Measurements from ENCODE around the gene WWTR1. TPM values are rescaled to one million over a fixed set of nuclear protein-coding genes. Genes with fewer than 3 reads are reported as not detected.

WWTR1 gene
- total RNA-seq, 1 donor from 2014 or later = 3.4 TPM

DNA sequence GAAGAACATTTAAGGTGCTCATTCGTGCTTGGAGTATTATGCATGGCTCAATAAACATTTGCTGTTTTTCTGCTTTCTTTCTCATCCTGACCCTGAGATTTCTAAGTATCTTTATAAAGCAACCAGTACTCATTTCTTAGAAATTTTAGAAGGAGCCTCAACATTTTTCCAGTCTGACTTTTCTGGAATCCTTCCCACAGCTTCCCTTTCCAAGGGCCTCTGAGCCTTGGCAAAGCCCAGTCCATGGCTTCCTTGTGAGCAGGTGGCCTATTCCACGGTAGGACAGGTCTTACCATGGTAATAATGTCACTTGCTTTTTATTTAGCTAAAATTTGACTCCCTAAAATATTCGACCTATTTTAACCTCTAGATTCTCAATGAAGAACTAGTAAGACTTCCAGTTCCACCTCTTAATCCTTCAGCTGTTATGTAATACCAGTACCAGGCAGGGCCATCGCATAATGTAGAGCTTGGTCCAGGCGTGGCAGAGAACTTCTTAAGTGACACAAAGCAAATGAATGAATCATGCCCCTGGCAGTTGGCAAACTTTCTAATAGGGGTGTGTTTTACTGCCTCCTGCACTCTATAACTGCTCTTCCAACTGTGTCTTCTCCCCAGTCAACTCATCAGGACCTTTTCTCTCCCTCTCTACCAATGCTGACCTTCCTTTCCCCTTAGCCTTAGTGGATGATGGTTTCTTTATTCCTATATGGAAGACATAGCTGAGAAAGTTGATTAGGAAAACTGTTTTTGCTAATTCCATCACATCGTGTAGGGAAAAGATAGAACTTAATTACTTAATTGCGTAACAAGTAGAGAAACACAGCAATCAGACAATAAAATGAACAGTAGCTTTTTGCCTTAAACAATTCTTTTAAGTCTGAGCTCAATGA lies 184.2 kb downstream of the WWTR1 start:
- Histone ChIP-seq H3K4me3 (ENCODE audit: low read depth, low read length) (no peak overlapping the region), H3K27me3 (ENCODE audit: control insufficient read depth, insufficient read depth, low read length) (no peaks in the 10 kb centered on the region), H3K36me3 (ENCODE audit: control insufficient read depth, insufficient read depth, low read length) (no peaks in the 10 kb centered on the region)
- FAIRE-seq = no peak
- DNase-seq (ENCODE audit: low read depth) = peak; percentile 93
- TF ChIP-seq, protein P1, sequence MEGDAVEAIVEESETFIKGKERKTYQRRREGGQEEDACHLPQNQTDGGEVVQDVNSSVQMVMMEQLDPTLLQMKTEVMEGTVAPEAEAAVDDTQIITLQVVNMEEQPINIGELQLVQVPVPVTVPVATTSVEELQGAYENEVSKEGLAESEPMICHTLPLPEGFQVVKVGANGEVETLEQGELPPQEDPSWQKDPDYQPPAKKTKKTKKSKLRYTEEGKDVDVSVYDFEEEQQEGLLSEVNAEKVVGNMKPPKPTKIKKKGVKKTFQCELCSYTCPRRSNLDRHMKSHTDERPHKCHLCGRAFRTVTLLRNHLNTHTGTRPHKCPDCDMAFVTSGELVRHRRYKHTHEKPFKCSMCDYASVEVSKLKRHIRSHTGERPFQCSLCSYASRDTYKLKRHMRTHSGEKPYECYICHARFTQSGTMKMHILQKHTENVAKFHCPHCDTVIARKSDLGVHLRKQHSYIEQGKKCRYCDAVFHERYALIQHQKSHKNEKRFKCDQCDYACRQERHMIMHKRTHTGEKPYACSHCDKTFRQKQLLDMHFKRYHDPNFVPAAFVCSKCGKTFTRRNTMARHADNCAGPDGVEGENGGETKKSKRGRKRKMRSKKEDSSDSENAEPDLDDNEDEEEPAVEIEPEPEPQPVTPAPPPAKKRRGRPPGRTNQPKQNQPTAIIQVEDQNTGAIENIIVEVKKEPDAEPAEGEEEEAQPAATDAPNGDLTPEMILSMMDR (IDR thresholded peaks at IDR 0.05; ENCODE audit: insufficient read depth, low read length, severe bottlenecking) = no peak

DNA sequence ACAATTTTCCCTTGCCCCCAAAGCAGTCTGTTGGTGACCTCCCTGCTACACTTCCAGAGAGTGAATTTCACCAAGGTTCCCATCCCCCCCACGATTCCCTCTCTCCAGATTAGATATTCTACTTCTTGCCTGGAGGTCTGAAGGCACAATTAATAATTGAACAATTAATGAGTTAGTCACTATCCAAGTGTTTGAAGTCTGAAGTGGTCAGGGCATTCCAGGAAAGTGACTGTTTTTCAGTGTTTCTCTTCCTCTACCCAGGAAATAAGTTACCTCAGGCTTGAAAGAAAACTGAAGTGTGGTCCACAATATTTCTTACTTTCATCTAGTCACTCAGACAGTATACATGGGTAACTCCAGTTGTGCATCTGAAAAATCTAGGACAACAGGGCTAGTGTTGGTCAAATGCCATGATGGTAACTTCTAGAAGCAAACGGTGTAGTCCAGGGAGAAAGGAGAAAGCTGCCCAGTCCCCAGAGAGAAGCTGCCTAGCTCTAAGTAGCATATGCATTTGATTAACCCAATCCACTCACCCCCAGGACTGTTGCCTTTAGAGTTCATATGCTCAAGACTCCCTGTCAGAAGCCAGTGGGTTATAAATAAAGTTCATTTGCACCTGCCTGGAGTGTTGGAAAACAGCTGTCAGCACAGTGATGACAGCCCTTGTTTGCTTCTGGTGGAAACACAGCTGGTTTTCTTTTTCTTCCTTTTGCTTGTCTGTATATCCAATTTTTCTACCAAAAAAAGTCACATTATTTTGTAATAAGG lies 185.6 kb downstream of the WWTR1 start:
- Histone ChIP-seq H3K27me3 (ENCODE audit: control insufficient read depth, insufficient read depth, low read length) (no peaks in the 10 kb centered on the region), H3K4me3 (ENCODE audit: low read depth, low read length) (no peak overlapping the region), H3K36me3 (ENCODE audit: control insufficient read depth, insufficient read depth, low read length) (no peaks in the 10 kb centered on the region)
- TF ChIP-seq, protein P1 (IDR thresholded peaks at IDR 0.05; ENCODE audit: insufficient read depth, low read length, severe bottlenecking) = no peak
- FAIRE-seq (no peak), DNase-seq (ENCODE audit: low read depth) (peak; percentile 47)

DNA sequence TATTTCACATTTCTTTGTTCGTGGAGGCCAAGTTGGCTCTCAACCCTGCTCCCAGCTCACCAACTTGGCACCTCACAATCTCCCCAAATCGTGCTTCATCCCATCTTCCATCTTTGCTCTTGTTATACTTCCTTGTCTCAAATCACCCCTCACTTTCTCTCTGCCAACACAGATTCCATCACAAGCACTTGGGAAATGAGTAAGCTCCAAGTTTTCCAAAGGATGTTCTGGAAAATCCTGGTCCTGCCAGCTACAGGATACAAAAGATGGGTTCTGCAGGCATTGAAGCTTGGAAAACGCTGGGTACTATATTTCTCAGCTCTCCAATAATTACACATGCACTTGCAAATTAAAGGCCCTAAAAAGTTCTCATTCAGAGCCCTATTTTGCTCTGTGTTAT lies 187.4 kb downstream of the WWTR1 start:
- TF ChIP-seq, protein P1 (IDR thresholded peaks at IDR 0.05; ENCODE audit: insufficient read depth, low read length, severe bottlenecking) = no peak

DNA sequence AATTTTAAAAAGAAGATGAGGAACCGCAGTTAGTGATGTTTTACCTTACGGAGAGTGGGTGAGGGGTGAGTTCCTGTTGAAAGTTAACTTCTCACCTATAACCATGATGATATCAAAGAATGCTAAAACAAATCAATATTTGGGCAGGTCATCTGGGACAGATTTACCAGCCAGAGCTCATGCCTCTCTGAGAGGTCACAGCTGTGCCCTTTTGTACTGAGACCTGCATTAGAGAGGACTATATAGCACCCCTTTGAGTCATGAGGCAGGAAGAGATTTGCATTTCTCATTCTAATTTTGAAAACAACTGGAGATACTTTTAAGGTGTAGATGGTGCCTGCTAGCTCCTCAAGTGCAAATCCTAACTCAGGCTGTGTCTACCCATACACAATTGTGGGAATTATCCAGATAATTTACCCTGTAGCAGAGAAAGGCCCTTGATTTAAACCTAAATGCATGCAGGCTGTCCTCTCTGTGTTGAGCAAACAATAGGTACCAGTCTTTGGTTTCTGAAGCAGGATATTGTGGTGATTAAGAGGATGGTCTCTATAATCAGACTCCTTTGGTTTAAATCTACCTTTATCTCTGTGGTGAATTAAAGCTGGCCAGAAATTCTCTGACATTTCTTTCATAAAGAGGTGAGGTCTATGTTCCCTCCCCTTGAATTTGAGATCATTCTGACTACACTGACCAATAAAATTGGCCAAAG lies 189.2 kb downstream of the WWTR1 start:
- TF ChIP-seq, protein P1 (IDR thresholded peaks at IDR 0.05; ENCODE audit: insufficient read depth, low read length, severe bottlenecking) = no peak
- no peak for DNase-seq (ENCODE audit: low read depth)
- Histone ChIP-seq H3K27me3 (ENCODE audit: control insufficient read depth, insufficient read depth, low read length) (no peaks in the 10 kb centered on the region), H3K36me3 (ENCODE audit: control insufficient read depth, insufficient read depth, low read length) (no peaks in the 10 kb centered on the region), H3K4me3 (ENCODE audit: low read depth, low read length) (no peak overlapping the region)
- FAIRE-seq = no peak

More for the DNA sequence above, 187.4 kb downstream of the WWTR1 start:
- Histone ChIP-seq H3K36me3 (ENCODE audit: control insufficient read depth, insufficient read depth, low read length) (no peaks in the 10 kb centered on the region), H3K27me3 (ENCODE audit: control insufficient read depth, insufficient read depth, low read length) (no peaks in the 10 kb centered on the region), H3K4me3 (ENCODE audit: low read depth, low read length) (no peak overlapping the region)
- DNase-seq (ENCODE audit: low read depth) = no peak
- FAIRE-seq = no peak

Other genes with a start within 250 kb of the WWTR1 start
- gene TM4SF4, start 183.3 kb downstream of the WWTR1 start, total RNA-seq = not detected in 2 replicates
- gene COMMD2, start 94.5 kb upstream of the WWTR1 start, total RNA-seq = 33.2 and 43.5 TPM in 2 replicates
- gene ANKUB1, start 134.5 kb upstream of the WWTR1 start, total RNA-seq = 0.26 and 2.1 TPM in 2 replicates
- 103 and 124 TPM in 2 replicates for gene RNF13, start 155.2 kb upstream of the WWTR1 start, total RNA-seq

All from bronchial epithelial cell (primary cell).